Skeletal muscle satellite cell (primary cell): ENCODE measurements around the gene ADM2.

Source experiments
- H3K27me3 ChIP-seq: 2 replicates; pipeline ENCODE4 v1.7.0; 2013; ENCODE audit warnings: low read length; ENCODE audit not compliant: control insufficient read depth, insufficient read depth
- H3K36me3 ChIP-seq: 2 replicates; pipeline ENCODE4 v1.7.0; 2013; ENCODE audit warnings: mild to moderate bottlenecking, control low read depth, low read length; ENCODE audit not compliant: insufficient read depth
- H3K4me1 ChIP-seq: 2 replicates; pipeline ENCODE4 v1.7.0; 2013; ENCODE audit warnings: low read length; ENCODE audit not compliant: control insufficient read depth, insufficient read depth
- H3K4me2 ChIP-seq: 2 replicates; pipeline ENCODE4 v1.7.0; 2013; ENCODE audit warnings: mild to moderate bottlenecking, low read length
- H3K4me3 ChIP-seq: 2 replicates; pipeline ENCODE4 v1.7.0; 2013; ENCODE audit warnings: low read length
- H3K9ac ChIP-seq: 2 replicates; pipeline ENCODE4 v1.7.0; 2013; ENCODE audit warnings: mild to moderate bottlenecking, low read depth, low read length, moderate library complexity
- H3K9me3 ChIP-seq: replicated peaks from 2 replicates; pipeline ENCODE4 v1.7.0; 2013; ENCODE audit warnings: mild to moderate bottlenecking, control low read depth, low read length

ADM2 gene

DNA sequence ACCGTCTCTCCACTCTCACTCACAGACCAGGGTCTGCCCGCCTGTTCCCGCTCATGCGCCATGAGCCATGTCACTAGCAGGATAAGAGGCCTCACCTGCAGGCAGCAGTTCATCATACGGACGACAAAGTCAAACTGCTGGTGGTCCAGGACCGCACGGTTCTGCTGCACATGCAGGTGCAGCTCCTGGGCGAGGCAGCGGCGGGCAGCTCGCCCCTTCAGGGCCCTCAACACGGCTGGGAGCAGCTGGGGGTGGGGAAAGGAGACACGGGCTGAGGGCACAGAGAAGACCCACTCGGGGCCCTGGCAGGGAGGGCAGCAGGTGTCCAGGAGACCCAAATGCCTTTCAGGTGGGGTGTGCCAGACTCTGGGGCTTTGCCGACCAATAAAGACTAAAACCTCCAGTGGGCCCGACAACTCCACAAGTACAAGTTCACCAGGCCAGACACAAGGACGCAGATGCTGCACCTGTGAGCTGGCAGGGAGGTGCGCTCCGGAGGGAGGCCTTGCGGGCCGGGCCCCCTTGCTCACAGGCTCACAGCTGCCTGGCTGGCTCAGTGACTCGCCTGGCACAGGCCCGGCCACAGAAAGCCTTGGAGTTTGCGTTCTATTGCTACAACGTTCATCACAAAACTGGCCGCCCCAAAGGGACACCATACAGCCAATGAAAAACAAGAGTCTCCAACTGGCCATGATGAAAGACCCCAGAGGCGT lies 18.0 kb upstream of the ADM2 start:
- Histone ChIP-seq H3K9me3 (no peaks in the 10 kb centered on the region), H3K4me2 (no peak overlapping the region), H3K4me1 (no peaks in the 10 kb centered on the region), H3K9ac (no peak overlapping the region), H3K36me3 (peaks cover 71% of the 10 kb centered on the region), H3K27me3 (no peaks in the 10 kb centered on the region), H3K4me3 (no peak overlapping the region)

GRCh38 chr22:50464451-50464850 lies 16.9 kb upstream of the ADM2 start:
- Histone ChIP-seq H3K9me3 (no peaks in the 10 kb centered on the region), H3K36me3 (peaks cover 61% of the 10 kb centered on the region), H3K27me3 (no peaks in the 10 kb centered on the region), H3K9ac (no peak overlapping the region), H3K4me1 (peaks cover 4% of the 10 kb centered on the region), H3K4me3 (no peak overlapping the region), H3K4me2 (no peak overlapping the region)

DNA sequence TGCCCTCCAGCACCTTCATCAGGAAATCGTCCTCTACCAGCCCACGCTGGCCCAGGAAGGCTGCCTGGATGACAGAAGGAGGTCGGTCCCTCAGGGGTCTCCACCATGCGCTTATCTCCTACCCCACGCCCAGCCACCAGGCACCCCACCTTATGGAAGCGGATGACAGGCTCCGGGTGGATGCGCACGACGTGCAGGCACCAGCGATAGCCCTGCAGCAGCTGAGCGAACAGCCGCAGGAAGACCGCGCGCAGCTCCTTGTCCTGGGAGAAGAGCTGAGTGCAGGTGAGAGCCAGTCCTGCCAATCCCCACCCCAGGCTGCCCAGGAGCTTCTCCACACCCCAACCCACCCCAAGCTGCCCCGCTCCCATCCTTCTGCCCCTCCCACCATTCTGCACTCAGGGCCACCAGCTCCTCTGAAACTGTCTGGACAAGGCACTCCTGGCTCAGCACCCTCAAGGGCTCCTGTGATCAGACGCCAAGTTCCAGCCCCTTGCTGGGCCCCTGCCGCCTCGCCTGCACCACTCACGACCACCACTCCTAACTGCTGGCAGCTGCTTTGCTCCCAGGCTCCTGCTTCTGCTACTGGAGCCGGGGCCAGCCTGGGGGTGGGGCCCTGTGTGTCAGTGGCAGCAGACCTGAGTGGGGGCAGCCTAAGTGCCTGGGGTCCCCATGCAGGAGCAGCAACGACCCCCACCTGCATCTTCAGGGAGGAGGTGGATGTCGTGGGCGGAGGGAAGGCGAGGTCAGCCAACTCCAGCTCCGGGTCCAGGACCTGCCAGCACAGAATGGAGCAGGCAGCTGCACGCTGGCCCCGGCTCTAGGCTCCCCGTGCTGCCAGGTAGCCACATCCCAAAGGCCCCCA lies 16.0 kb upstream of the ADM2 start:
- no peaks in the 10 kb centered on the region for H3K27me3 ChIP-seq
- H3K9ac ChIP-seq: no peak overlapping the region
- no peak overlapping the region for H3K4me2 ChIP-seq
- H3K9me3 ChIP-seq: no peaks in the 10 kb centered on the region
- no peak overlapping the region for H3K4me3 ChIP-seq
- H3K36me3 ChIP-seq: peaks cover 58% of the 10 kb centered on the region
- H3K4me1 ChIP-seq: peaks cover 13% of the 10 kb centered on the region

- Histone ChIP-seq H3K4me1 (peaks cover 26% of the 10 kb centered on the region), H3K27me3 (no peaks in the 10 kb centered on the region), H3K4me3 (no peak overlapping the region), H3K36me3 (peaks cover 43% of the 10 kb centered on the region), H3K9ac (no peak overlapping the region), H3K9me3 (no peaks in the 10 kb centered on the region), H3K4me2 (no peak overlapping the region)
Measured at GRCh38 chr22:50467341-50467740, 14.0 kb upstream of the ADM2 start.

GRCh38 chr22:50467773-50468440 lies 13.4 kb upstream of the ADM2 start:
- H3K36me3 ChIP-seq: peaks cover 40% of the 10 kb centered on the region
- H3K9me3 ChIP-seq: no peaks in the 10 kb centered on the region
- no peak overlapping the region for H3K4me2 ChIP-seq
- no peak overlapping the region for H3K9ac ChIP-seq
- H3K27me3 ChIP-seq: no peaks in the 10 kb centered on the region
- peaks cover 28% of the 10 kb centered on the region for H3K4me1 ChIP-seq
- no peak overlapping the region for H3K4me3 ChIP-seq

DNA sequence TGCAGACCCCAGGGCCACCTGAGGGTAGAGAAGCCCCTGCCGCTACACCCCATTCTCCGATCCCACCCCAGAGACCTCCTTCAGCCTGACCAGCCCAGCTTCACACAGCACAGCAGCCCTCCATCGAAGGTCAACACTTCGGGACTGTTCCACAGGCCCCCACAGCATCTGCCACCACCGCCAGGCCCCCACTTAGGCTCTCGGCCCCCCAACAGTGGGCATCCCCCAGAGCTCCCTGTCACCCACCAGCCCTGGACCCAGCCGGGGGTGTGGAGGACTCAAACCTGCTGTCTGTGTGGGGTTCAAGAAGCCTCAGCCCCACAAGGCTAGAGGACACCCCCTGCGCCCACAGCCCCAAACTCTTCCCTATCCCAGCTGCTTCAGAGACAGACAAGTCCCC lies 12.7 kb upstream of the ADM2 start:
- H3K27me3 ChIP-seq: no peaks in the 10 kb centered on the region
- no peaks in the 10 kb centered on the region for H3K9me3 ChIP-seq
- H3K9ac ChIP-seq: no peak overlapping the region
- H3K4me1 ChIP-seq: peaks cover 35% of the 10 kb centered on the region
- H3K36me3 ChIP-seq: peaks cover 33% of the 10 kb centered on the region
- no peak overlapping the region for H3K4me3 ChIP-seq
- no peak overlapping the region for H3K4me2 ChIP-seq

DNA sequence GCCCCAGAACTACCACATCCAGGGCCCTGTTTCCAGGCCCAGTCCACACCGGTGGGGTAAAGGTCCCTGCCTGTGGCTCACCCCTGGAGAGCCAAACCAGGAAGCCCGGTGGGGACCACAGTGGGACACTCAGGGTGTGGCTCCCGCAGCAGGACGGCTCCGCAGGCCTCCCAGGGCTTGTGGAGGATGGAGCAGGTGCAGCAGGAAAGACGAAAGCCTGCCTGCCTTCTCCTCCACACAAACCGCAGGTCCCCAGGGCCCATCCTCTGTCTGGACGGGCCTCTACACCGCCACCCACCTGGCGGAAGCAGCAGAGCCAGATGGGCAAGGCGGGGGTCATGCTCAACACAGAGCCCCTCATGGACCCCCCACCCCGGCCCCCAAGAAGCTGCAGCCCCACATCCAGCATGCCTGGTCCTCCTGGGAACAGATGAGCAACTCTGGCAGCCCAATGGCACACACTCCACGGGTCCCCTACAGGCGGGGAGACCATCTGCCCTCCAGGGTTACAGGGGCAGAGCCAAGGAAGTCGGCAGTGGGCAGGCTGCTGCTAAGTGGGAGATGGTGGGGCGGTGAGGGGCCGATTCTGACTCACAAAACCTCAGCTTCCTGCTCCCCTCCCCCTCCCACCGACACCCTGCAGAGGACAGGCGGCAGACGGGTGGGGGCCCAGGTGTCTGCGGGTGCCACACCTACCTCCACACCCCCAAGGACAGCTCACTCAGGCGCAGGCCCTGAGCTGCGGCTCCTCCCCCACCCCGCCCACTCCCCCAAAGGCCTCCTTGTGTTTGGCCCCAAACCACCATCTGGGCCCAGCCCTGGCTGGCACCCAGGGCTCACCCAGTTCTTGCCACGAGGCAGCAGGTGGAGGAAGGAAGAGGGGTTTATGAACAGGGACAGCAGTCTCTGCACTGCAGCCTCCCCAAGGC lies 11.7 kb upstream of the ADM2 start:
- H3K4me2 ChIP-seq: peak overlapping the region; percentile 39
- no peaks in the 10 kb centered on the region for H3K27me3 ChIP-seq
- peaks cover 23% of the 10 kb centered on the region for H3K36me3 ChIP-seq
- H3K4me1 ChIP-seq: peaks cover 40% of the 10 kb centered on the region
- no peaks in the 10 kb centered on the region for H3K9me3 ChIP-seq
- no peak overlapping the region for H3K9ac ChIP-seq
- H3K4me3 ChIP-seq: no peak overlapping the region

- H3K4me3 ChIP-seq: no peak overlapping the region
- no peaks in the 10 kb centered on the region for H3K27me3 ChIP-seq
- no peak overlapping the region for H3K9ac ChIP-seq
- no peaks in the 10 kb centered on the region for H3K9me3 ChIP-seq
- peak overlapping the region; percentile 39 for H3K4me2 ChIP-seq
- H3K4me1 ChIP-seq: peaks cover 44% of the 10 kb centered on the region
- peaks cover 18% of the 10 kb centered on the region for H3K36me3 ChIP-seq
Measured at GRCh38 chr22:50470491-50470890, 10.9 kb upstream of the ADM2 start.

- peaks cover 46% of the 10 kb centered on the region for H3K4me1 ChIP-seq
- H3K4me2 ChIP-seq: no peak overlapping the region
- no peaks in the 10 kb centered on the region for H3K9me3 ChIP-seq
- H3K27me3 ChIP-seq: no peaks in the 10 kb centered on the region
- H3K9ac ChIP-seq: no peak overlapping the region
- H3K4me3 ChIP-seq: no peak overlapping the region
- peaks cover 11% of the 10 kb centered on the region for H3K36me3 ChIP-seq
Measured at GRCh38 chr22:50471197-50471847, 10.0 kb upstream of the ADM2 start.

GRCh38 chr22:50471962-50472361 lies 9.4 kb upstream of the ADM2 start:
- Histone ChIP-seq H3K27me3 (no peaks in the 10 kb centered on the region), H3K4me1 (peaks cover 46% of the 10 kb centered on the region), H3K36me3 (peaks cover 5% of the 10 kb centered on the region), H3K9me3 (no peaks in the 10 kb centered on the region), H3K4me3 (no peak overlapping the region), H3K9ac (no peak overlapping the region), H3K4me2 (no peak overlapping the region)
